ENCODE measurements around the gene WDR73. TPM values are rescaled to one million over a fixed set of nuclear protein-coding genes. Genes with fewer than 3 reads are reported as not detected.
A peak's percentile ranks its signal among the peaks of the same experiment; 100 is the strongest.

WDR73 gene
- total and polyA plus RNA-seq, 10 of the 15 experiments (the other 5 are each of a cell fraction or from before 2014, with no cell fraction given): 4.4 to 25.6 (median 16.3) TPM

DNA sequence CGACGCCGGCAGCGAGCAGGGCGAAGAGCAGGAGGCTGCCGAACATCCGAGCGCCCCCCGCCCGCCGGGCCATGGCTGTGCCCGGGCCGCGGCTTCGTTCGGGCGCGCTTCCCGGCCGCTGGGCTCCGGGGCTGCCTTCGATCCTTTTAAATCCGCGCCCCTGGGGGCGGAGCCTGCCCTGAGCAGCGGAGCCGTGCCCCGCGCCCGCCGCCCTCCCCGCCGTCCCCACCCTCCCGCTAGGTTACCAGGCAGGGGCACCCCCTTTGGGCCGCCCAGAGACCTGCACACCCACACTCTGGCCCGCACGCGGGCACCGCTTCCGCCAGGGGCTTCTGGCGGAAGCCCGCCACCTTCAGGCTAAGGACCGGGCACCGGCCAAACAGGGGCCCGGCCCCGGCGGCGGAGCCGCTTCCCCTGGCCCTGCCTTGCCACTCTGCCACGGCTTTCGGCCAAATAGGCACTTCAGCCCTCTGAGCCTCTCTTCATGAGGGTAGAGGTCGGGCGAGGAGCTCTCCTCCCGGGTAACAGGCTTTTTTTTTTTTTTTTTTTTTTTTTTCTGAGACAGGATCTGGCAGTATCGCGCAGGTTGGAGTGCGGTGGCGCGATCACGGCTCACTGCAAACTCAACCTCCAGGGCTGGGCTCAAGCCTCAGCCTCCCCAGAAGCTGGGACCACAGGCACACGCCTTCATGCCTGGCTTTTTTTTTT, 4.2 kb upstream of the WDR73 start, which contains the start of gene NMB (continued):
- TF ChIP-seq, protein P1, sequence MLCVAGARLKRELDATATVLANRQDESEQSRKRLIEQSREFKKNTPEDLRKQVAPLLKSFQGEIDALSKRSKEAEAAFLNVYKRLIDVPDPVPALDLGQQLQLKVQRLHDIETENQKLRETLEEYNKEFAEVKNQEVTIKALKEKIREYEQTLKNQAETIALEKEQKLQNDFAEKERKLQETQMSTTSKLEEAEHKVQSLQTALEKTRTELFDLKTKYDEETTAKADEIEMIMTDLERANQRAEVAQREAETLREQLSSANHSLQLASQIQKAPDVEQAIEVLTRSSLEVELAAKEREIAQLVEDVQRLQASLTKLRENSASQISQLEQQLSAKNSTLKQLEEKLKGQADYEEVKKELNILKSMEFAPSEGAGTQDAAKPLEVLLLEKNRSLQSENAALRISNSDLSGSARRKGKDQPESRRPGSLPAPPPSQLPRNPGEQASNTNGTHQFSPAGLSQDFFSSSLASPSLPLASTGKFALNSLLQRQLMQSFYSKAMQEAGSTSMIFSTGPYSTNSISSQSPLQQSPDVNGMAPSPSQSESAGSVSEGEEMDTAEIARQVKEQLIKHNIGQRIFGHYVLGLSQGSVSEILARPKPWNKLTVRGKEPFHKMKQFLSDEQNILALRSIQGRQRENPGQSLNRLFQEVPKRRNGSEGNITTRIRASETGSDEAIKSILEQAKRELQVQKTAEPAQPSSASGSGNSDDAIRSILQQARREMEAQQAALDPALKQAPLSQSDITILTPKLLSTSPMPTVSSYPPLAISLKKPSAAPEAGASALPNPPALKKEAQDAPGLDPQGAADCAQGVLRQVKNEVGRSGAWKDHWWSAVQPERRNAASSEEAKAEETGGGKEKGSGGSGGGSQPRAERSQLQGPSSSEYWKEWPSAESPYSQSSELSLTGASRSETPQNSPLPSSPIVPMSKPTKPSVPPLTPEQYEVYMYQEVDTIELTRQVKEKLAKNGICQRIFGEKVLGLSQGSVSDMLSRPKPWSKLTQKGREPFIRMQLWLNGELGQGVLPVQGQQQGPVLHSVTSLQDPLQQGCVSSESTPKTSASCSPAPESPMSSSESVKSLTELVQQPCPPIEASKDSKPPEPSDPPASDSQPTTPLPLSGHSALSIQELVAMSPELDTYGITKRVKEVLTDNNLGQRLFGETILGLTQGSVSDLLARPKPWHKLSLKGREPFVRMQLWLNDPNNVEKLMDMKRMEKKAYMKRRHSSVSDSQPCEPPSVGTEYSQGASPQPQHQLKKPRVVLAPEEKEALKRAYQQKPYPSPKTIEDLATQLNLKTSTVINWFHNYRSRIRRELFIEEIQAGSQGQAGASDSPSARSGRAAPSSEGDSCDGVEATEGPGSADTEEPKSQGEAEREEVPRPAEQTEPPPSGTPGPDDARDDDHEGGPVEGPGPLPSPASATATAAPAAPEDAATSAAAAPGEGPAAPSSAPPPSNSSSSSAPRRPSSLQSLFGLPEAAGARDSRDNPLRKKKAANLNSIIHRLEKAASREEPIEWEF (IDR thresholded peaks at IDR 0.05; ENCODE audit: insufficient replicate concordance, low read depth, low read length): no peak
- TF ChIP-seq, protein P2, sequence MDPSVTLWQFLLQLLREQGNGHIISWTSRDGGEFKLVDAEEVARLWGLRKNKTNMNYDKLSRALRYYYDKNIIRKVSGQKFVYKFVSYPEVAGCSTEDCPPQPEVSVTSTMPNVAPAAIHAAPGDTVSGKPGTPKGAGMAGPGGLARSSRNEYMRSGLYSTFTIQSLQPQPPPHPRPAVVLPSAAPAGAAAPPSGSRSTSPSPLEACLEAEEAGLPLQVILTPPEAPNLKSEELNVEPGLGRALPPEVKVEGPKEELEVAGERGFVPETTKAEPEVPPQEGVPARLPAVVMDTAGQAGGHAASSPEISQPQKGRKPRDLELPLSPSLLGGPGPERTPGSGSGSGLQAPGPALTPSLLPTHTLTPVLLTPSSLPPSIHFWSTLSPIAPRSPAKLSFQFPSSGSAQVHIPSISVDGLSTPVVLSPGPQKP (IDR thresholded peaks at IDR 0.05; ENCODE audit: low read depth, low read length): no peak
- peak; percentile 20; the same call in 1 of the 2 replicates for TF ChIP-seq PAX5 (IDR thresholded peaks at IDR 0.05; ENCODE audit: borderline replicate concordance, low read depth, low read length)
- TF ChIP-seq, protein P3, sequence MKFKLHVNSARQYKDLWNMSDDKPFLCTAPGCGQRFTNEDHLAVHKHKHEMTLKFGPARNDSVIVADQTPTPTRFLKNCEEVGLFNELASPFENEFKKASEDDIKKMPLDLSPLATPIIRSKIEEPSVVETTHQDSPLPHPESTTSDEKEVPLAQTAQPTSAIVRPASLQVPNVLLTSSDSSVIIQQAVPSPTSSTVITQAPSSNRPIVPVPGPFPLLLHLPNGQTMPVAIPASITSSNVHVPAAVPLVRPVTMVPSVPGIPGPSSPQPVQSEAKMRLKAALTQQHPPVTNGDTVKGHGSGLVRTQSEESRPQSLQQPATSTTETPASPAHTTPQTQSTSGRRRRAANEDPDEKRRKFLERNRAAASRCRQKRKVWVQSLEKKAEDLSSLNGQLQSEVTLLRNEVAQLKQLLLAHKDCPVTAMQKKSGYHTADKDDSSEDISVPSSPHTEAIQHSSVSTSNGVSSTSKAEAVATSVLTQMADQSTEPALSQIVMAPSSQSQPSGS (IDR thresholded peaks at IDR 0.05; ENCODE audit: low read length): no peak
- no peak for TF ChIP-seq SREBF1 (IDR thresholded peaks at IDR 0.05; ENCODE audit: low read length)
- TF ChIP-seq TAF1 (IDR thresholded peaks at IDR 0.05; ENCODE audit: borderline replicate concordance, low read depth, low read length): peak; percentile 38; the same call in 1 of the 2 replicates
- no peak for TF ChIP-seq SUZ12 (IDR thresholded peaks at IDR 0.05; ENCODE audit: unreplicated experiment)
- no peak for TF ChIP-seq SIX5 (IDR thresholded peaks at IDR 0.05; ENCODE audit: low read depth, low read length, severe bottlenecking)
- peak in 1 of 2 experiments; percentile 40; a peak in 1 of 3 replicates for TF ChIP-seq EGR1 (IDR thresholded peaks at IDR 0.05; ENCODE audit: borderline replicate concordance in 1 of 2, low read depth in 2 of 2, low read length in 2 of 2)
- TF ChIP-seq HDAC2 (IDR thresholded peaks at IDR 0.05): no peak
- TF ChIP-seq, protein P4, sequence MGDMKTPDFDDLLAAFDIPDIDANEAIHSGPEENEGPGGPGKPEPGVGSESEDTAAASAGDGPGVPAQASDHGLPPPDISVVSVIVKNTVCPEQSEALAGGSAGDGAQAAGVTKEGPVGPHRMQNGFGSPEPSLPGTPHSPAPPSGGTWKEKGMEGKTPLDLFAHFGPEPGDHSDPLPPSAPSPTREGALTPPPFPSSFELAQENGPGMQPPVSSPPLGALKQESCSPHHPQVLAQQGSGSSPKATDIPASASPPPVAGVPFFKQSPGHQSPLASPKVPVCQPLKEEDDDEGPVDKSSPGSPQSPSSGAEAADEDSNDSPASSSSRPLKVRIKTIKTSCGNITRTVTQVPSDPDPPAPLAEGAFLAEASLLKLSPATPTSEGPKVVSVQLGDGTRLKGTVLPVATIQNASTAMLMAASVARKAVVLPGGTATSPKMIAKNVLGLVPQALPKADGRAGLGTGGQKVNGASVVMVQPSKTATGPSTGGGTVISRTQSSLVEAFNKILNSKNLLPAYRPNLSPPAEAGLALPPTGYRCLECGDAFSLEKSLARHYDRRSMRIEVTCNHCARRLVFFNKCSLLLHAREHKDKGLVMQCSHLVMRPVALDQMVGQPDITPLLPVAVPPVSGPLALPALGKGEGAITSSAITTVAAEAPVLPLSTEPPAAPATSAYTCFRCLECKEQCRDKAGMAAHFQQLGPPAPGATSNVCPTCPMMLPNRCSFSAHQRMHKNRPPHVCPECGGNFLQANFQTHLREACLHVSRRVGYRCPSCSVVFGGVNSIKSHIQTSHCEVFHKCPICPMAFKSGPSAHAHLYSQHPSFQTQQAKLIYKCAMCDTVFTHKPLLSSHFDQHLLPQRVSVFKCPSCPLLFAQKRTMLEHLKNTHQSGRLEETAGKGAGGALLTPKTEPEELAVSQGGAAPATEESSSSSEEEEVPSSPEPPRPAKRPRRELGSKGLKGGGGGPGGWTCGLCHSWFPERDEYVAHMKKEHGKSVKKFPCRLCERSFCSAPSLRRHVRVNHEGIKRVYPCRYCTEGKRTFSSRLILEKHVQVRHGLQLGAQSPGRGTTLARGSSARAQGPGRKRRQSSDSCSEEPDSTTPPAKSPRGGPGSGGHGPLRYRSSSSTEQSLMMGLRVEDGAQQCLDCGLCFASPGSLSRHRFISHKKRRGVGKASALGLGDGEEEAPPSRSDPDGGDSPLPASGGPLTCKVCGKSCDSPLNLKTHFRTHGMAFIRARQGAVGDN (IDR thresholded peaks at IDR 0.05): no peak
- TF ChIP-seq, protein P5, sequence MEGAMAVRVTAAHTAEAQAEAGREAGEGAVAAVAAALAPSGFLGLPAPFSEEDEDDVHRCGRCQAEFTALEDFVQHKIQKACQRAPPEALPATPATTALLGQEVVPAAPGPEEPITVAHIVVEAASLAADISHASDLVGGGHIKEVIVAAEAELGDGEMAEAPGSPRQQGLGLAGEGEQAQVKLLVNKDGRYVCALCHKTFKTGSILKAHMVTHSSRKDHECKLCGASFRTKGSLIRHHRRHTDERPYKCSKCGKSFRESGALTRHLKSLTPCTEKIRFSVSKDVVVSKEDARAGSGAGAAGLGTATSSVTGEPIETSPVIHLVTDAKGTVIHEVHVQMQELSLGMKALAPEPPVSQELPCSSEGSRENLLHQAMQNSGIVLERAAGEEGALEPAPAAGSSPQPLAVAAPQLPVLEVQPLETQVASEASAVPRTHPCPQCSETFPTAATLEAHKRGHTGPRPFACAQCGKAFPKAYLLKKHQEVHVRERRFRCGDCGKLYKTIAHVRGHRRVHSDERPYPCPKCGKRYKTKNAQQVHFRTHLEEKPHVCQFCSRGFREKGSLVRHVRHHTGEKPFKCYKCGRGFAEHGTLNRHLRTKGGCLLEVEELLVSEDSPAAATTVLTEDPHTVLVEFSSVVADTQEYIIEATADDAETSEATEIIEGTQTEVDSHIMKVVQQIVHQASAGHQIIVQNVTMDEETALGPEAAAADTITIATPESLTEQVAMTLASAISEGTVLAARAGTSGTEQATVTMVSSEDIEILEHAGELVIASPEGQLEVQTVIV (IDR thresholded peaks at IDR 0.05; ENCODE audit: borderline replicate concordance, partially characterized antibody): no peak
- TF ChIP-seq BHLHE40 (IDR thresholded peaks at IDR 0.05; ENCODE audit: borderline replicate concordance in 1 of 2, low read depth in 2 of 2, low read length in 1 of 2): peak; percentile 45 to 81; a peak in 3 of 4 replicates
- no peak for TF ChIP-seq EED (IDR thresholded peaks at IDR 0.05; ENCODE audit: low read depth)
